ENCODE results near the gene PRDM7. TPM values are rescaled to one million over a fixed set of nuclear protein-coding genes. Genes with fewer than 3 reads are reported as not detected.
"Not testable (repeated sequence)": the region's sequence is repeated elsewhere in the genome, so short reads cannot be mapped to it uniquely, and the experiment has no call there.

PRDM7 gene
- total and polyA plus RNA-seq, 2 of the 4 experiments (the other 2 are of a cell fraction), result not detected

DNA sequence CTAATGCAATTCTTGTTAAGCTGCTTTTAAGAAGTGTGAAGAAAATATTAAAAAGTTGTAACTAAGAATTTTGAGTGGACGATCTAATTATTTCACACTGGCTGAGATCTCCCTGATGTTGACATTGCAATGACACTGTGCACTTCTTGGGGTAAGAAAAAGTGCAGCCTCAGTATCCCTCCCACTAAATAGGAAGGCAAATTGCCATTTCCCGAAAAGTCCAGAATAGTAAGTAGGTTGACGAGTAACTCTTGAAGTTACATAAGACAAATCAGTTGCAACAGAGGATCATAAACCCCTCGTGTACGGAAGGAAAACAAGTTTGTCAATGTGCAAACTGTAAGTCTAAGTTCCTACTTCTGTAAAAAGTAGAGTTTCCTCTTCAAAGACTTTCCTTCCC, 21.8 kb upstream of the PRDM7 start:
- dilution Hi-C loops (cut with HindIII; ENCODE audit: low sequenced_read_pairs, unreplicated experiment); H3K4ac ChIP-seq (ENCODE audit: low read depth, low read length); H3K4me3 ChIP-seq (ENCODE audit: insufficient read depth, low read depth, low read length); H2BK15ac ChIP-seq (ENCODE audit: low read depth, low read length); ATAC-seq (ENCODE audit: low read depth); H2AFZ ChIP-seq (replicated peaks; ENCODE audit: low read length, poor library complexity); H3K18ac ChIP-seq (ENCODE audit: low read depth, low read length); CTCF ChIA-PET; BruUV-seq (replicated peaks); H3K23ac ChIP-seq (ENCODE audit: low read depth, low read length); in situ Hi-C loops (cut with MboI; ENCODE audit: low sequenced_read_pairs); H3K36me3 ChIP-seq (ENCODE audit: control insufficient read depth, insufficient read depth, low read length); H3K9me1 ChIP-seq (ENCODE audit: insufficient read depth, low read length); H2BK20ac ChIP-seq (ENCODE audit: low read depth, low read length); H2BK120ac ChIP-seq (ENCODE audit: low read depth, low read length); intact Hi-C loops (cut with micrococcal nuclease); H4K8ac ChIP-seq (ENCODE audit: low read depth in 2 of 2, low read length in 2 of 2); H3K9ac ChIP-seq (ENCODE audit: low read depth, low read length); H4K5ac ChIP-seq (ENCODE audit: low read depth, low read length); POLR2A ChIA-PET (ENCODE audit: unreplicated experiment); H2AK9ac ChIP-seq (replicated peaks; ENCODE audit: low read depth, low read length, poor library complexity); H3K27me3 ChIP-seq (ENCODE audit: control insufficient read depth, insufficient read depth, low read length); H3K14ac ChIP-seq (replicated peaks; ENCODE audit: low read depth, low read length); H3K56ac ChIP-seq (ENCODE audit: extremely low read depth, insufficient read depth, low read length); H3K4me2 ChIP-seq (ENCODE audit: low read depth, low read length); H3K27ac ChIP-seq (ENCODE audit: insufficient read depth, low read length); H3K4me1 ChIP-seq (ENCODE audit: control insufficient read depth, insufficient read depth, low read length); H2AK5ac ChIP-seq (ENCODE audit: low read depth, low read length); H4K20me1 ChIP-seq (ENCODE audit: insufficient read depth, low read length); H3K9me3 ChIP-seq (ENCODE audit: control insufficient read depth, insufficient read depth, low read length); H4K91ac ChIP-seq (ENCODE audit: insufficient read depth, low read depth, low read length); H2BK5ac ChIP-seq (ENCODE audit: low read depth, low read length, poor library complexity, severe bottlenecking); DNase-seq; H3K79me1 ChIP-seq (ENCODE audit: low read depth in 1 of 2, low read length in 2 of 2): not testable (repeated sequence)
- WGBS, 2 experiments (ENCODE audit: extremely low coverage in 2 of 2, insufficient read length in 1 of 2), result no CpG with 5 or more reads among the region's 5 CpGs

DNA sequence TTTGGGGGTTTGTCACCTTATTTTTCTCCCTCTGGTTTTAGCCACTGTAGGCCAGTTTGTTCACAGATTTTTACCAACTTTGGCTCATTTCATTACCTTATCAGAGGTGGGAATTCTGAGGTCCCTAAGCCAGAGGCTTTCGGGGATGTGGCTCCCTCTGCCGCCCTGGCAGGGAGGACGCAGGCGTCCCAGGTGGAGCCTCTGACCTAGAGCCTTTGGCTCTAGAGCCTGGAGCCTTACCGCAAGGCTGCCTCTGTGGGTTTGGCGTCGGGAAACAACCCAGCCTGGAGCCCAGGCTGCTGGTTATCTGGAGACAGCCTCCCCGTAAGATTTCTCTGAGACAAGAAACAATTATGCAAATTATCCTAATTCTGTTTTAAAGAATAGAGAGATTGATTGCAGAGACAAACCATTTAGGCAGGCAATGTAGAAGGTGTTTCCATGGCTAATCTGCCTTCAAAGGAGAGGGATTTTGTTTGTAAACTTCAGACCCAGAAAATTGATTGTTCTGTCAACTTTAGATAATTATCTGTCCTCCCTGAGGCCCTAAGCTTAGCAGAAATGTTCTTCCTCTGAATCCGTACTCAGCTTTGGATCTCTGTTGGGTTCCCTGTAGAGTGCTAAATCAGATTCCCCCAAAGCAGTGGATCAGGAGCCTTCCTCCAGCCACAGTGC, 20.0 kb upstream of the PRDM7 start:
- H3K4ac ChIP-seq (ENCODE audit: low read depth, low read length); dilution Hi-C loops (cut with HindIII; ENCODE audit: low sequenced_read_pairs, unreplicated experiment); H2BK20ac ChIP-seq (ENCODE audit: low read depth, low read length); H2BK15ac ChIP-seq (ENCODE audit: low read depth, low read length); H4K5ac ChIP-seq (ENCODE audit: low read depth, low read length); H3K27me3 ChIP-seq (ENCODE audit: control insufficient read depth, insufficient read depth, low read length); H3K9ac ChIP-seq (ENCODE audit: low read depth, low read length); H3K4me2 ChIP-seq (ENCODE audit: low read depth, low read length); H3K27ac ChIP-seq (ENCODE audit: insufficient read depth, low read length); H2BK5ac ChIP-seq (ENCODE audit: low read depth, low read length, poor library complexity, severe bottlenecking); H4K8ac ChIP-seq (ENCODE audit: low read depth in 2 of 2, low read length in 2 of 2); H2BK120ac ChIP-seq (ENCODE audit: low read depth, low read length); H2AK5ac ChIP-seq (ENCODE audit: low read depth, low read length); BruUV-seq (replicated peaks); in situ Hi-C loops (cut with MboI; ENCODE audit: low sequenced_read_pairs); ATAC-seq (ENCODE audit: low read depth); H3K9me1 ChIP-seq (ENCODE audit: insufficient read depth, low read length); H3K4me1 ChIP-seq (ENCODE audit: control insufficient read depth, insufficient read depth, low read length); H3K9me3 ChIP-seq (ENCODE audit: control insufficient read depth, insufficient read depth, low read length); H3K4me3 ChIP-seq (ENCODE audit: insufficient read depth, low read depth, low read length); H2AFZ ChIP-seq (replicated peaks; ENCODE audit: low read length, poor library complexity); H3K23ac ChIP-seq (ENCODE audit: low read depth, low read length); H4K20me1 ChIP-seq (ENCODE audit: insufficient read depth, low read length); H3K14ac ChIP-seq (replicated peaks; ENCODE audit: low read depth, low read length); H3K18ac ChIP-seq (ENCODE audit: low read depth, low read length); CTCF ChIA-PET; DNase-seq; H4K91ac ChIP-seq (ENCODE audit: insufficient read depth, low read depth, low read length); POLR2A ChIA-PET (ENCODE audit: unreplicated experiment); H3K36me3 ChIP-seq (ENCODE audit: control insufficient read depth, insufficient read depth, low read length); intact Hi-C loops (cut with micrococcal nuclease); H3K56ac ChIP-seq (ENCODE audit: extremely low read depth, insufficient read depth, low read length); H2AK9ac ChIP-seq (replicated peaks; ENCODE audit: low read depth, low read length, poor library complexity); H3K79me1 ChIP-seq (ENCODE audit: low read depth in 1 of 2, low read length in 2 of 2): not testable (repeated sequence)
- no CpG with 5 or more reads among the region's 9 CpGs for WGBS, 2 experiments (ENCODE audit: extremely low coverage in 2 of 2, insufficient read length in 1 of 2)

Measured in IMR-90 (cell line).